GM21423 (cell line): Measurements from ENCODE around the gene MRPL36.
"Not testable (repeated sequence)": the region's sequence is repeated elsewhere in the genome, so short reads cannot be mapped to it uniquely, and the experiment has no call there.

Source experiments
- ATAC-seq: cut with Tn5 transposase; IDR thresholded peaks from one replicate; pipeline ENCODE4 v1.9.1; 2021; ENCODE audit warnings: mild to moderate bottlenecking, moderate library complexity; ENCODE audit not compliant: unreplicated experiment

Gene MRPL36

DNA sequence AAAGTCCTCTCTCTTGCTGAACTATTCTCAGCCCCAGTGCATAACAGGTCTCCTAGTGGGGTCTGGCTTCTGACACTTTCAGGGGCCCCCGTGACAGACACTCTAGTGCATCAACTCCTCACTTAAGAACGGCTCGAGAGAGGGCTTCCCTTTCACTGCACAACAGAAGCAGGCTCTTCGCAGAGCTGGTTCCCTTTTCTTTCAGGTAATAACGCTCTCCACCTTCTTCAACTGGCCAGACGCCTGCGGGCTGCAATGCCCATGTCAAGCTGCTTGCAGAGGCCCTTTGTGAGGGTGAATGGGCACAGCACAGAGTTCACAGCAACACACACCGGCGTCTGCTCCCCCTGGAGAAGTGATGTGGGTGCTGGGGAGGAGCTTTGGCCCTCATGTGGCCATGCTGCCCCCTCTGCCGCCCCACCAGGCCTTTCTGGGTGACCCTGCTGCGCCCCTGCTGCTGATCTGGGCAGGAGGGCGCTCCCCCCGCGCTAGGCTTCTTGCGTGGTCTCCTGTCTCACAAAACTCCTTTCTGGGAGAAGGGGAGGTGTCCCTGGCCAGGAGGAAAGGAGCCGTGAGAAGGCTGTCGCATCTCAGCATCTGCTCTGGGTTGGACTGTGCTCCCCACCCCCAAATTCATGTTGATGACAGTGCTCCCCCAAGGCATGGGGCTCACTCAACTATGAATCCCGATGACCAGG is 2.4 kb downstream of the MRPL36 start:
- no peak for ATAC-seq

DNA sequence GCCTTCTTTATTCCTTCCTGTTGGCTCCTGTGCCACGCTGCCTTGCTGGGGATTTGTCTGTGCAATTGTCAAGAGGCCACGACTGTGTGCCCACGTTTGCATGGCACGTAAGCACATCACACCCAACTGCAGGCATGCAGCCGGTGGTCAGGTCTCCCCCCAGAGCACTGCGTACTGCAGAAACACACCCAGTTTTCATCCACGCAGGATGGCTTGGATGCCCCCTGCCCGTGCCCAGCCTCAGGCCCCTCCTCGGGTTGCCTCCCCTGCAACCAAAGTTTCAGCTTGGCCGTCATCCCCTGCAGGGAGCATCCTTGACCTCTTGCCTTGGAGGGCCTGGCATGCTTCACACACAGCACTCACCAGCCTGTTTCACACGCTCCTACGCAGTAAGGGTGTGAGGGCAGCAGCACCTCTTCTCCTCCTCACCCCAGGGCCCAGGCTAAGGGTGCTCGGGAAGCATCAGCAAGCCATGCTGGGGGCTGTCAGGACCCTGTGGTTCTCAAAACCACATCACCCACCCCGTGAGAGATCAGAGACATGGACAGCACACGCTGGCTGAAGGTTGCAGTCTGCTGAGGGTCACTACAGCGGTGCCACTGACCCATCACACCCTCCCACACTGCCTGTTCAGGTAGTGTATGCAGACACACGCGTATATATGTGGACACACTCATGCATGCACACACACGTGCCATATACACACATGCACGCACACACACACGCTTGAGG is 3.1 kb downstream of the MRPL36 start:
- ATAC-seq = no peak

DNA sequence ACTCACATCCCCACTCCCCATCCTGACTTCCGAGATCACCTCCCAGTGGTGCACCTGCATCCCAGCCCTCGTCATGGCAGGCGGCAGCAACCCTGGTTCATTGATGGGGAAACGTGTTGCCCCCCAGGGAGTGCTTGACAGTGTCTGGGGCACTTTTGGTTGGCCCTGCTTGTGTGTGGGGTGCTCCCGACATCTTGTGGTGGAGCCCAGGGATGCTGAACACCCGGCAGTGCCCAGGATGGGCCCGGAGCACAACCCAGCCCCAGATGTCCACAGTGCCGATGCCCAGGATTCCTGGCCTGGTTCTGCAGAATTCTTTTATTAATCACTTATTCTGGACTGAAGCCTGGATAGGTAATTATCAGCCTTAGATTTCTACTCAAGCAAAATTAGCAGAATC is 3.7 kb downstream of the MRPL36 start:
- no peak for ATAC-seq

DNA sequence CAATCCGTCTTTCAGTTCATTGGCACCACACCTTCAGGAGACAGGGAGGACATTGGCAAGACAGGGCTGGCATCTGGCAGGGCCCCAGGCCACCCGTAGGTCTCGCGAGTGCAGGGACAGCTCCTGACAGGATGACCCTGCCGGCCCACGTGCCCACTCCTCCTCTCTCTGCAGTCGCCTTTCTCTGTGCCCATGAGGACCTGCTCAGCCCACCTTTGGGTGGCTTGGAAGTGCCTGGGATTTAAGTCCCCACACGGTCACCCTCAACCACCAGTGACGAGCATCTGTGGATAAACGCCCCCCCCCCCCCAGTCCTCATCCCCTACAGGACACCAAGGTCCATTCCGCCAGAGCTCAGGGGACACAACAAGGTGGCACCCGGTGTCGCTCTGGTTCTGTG is 4.1 kb downstream of the MRPL36 start:
- ATAC-seq = no peak

DNA sequence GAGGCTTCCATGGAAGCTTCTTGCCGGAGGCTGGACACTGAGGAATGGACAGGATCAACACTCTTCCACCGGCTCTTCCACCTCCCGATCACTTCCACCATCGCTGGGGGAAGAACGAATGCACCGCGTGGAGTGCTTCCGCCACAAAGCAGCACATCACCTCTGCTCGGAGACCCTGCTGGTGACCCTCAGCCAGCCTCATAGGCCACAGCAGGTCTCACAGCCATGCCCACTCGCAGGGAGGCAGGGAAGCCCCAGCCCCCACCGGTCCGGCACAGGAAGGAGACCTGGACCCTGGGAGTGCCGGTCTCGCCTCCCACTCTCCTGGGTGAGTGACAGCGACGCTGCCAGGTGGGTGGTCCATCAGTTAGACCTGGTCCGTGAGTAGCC is 4.7 kb downstream of the MRPL36 start:
- no peak for ATAC-seq

DNA sequence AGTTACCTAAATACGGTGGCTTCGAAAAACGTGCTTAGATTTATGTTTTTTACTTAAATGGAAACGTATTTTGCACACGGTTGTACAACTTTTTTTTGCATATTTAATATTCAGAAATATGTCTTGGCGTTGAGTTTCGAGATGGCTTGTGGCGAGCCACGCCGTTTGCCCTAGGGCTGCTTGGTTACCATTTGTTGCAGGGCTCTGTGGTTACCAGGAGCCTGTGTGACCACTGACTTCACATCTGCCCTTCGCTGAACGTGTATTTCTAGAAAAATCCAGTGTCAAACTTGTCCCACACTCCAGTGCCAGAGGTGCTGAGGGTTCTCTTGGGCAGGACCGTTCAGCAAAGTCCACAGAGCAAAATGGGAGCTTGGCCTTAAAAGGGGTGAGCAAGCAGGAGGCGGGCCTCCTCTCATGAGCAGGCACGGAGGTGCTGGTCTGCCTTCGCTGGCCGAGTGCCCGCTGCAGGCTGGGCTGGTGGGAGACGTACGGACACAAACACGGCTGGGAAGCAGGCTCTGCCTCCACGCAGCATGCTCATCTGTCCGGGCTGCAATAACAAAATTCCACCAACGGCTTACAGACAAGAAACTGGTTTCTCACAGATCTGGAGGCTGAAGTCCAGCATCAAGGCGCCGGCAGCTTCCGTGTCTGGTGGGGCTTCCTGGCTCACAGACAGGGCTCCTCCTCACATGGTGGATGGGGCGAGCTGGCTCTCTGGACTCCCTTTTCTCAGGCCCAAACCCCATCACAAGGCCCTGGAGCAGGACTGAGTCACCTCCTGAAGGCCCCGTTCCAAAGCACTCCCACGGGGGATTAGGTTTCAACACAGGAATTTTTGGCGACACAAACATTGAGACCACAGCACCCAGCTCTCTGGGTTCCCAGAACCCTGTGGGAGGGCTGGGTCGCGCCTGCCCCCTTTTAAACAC is 5.4 kb downstream of the MRPL36 start:
- no peak for ATAC-seq

DNA sequence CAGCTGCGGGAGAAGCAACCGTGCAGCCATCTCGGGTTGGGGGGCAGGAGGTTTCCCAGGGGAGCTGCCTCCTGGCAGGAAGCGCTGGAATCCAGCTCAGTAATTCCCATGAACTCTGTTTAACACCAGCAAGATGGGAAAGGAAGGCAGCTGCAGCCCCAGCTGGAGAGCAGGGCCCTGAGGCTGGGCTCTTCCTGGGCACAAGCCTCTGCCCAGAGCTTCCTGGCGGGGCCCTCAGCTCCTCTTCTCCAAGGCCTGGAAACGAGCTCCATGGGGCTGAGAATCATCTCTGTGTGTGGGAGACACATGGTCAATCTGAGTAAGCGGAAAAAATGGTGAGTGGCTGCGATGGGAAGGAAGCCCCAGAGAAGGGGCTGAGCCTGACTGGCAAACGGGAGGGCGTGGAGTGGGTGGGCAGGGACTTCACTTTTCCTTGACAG is 6.3 kb downstream of the MRPL36 start:
- ATAC-seq = no peak

DNA sequence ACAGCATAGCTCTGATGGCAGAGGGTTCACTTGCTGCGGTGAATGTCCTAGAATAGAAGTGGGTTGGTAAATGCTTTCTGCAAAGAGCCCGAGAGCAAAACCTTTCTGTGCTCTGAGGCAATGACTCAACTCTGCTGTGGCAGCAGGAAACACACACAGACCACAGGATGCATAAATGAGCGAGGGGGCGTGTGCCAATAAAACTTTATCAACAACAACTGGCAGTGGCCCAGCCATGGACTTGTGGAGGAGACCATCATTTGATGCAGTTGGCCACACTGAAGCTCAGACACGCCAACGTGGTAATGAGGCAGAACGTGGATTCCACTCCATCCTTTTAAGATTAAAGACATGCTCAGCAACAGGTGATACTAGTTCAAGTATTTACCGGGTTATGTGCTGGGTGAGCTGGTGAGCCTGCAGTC is 6.8 kb downstream of the MRPL36 start:
- ATAC-seq = peak; percentile 92

DNA sequence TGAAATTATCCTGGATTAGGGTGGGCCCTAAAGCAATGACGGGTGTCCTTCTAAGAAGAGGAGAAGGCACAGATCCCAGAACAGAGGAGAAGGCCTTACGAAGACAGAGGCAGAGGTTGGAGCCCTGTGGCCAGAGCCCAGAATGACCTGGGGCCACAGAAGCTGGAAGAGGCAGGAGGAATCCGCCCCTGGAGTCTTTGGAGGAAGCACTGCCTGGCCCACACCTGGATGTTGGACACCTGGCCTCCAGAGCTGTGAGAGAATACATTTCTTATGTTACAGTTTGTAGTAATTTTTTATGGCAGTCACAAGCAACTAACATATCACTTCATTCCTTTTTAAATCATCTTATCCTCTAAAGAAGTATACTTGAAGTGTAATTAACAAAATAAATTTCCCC is 8.5 kb downstream of the MRPL36 start:
- ATAC-seq = no peak

DNA sequence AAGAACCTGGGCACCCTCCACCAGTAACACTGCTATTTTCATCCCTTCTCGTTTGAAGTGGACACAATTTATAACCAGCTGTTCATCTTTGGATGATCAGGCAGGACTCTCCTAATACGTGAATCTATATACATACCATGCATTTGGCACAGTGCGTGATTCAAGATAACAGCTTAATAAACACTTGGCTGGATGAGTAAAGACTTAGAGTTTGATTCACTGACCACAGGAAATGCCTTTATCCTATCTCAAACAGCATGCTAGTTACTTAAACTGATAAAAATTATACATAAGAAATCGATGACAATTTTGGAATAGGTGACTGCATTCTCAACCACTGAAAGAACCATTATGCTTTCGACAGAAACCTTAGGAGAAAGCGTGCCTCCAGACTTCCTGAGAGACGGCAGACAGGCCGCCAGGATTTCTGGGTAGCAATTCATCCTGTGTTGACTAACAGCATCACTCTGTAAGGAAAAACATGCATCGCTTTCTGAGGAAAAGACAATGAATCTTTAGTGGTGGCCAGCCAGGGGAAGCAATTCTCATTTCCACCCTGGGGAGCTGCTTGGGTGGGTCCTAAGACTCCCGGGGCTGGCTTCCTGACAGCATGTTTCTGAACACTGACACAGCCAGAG is 9.7 kb downstream of the MRPL36 start:
- no peak for ATAC-seq

DNA sequence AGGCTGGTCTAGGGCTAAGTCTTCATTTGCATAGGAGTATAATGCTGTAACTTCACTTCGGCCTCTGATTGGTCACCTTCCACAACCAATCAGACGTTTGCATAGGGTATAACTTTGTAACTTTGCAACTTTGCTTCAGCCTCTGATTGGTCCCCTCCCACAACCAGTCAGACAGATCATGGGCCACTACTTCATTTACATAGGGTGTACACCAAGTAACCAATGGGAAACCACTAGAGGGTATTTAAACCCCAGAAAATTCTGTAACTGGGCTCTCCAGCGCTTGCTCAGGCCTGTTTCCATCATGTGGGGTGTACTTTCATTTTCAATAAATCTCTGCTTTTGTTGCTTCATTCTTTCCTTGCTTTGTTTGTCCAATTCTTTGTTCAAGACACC is 10.2 kb downstream of the MRPL36 start:
- not testable (repeated sequence) for ATAC-seq

DNA sequence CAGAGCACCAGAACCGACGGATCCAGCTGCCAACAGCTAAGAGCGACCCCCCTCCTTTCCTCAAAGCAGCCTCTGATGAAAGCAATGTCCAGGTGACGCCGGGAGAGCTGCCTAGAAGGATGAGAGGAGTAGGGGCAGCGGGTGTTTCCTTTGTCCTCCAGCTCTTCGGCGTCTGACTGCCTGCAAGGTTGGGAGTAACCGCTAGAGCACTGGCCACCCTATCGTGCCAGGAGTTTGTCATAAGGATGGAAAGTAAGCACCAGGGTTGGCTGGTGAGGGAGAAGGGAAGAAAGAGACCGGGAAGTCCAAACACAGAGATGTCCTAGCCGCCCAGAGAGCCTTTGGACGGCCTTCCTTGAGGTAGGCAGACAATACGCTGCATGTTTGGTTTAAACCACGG is 10.8 kb downstream of the MRPL36 start:
- ATAC-seq = no peak

DNA sequence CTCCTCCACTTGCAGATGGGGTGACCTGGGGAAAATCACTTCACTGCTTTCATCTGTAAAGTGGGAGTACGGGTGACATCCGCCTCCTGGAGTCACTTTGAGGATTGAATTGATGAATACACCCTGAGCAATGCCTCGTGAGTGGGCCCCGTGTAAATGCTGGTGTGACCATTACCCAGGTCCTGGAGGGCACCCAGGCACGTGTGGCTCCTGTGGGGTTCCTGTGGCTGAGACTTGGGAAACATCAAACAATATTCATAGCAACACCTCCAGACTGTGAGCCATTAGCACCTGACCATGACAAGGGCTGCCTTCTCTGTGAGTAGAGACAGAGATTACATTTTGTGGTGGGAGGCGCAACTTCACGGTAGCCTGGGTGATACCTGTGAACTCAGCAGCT is 11.4 kb downstream of the MRPL36 start:
- ATAC-seq = no peak

DNA sequence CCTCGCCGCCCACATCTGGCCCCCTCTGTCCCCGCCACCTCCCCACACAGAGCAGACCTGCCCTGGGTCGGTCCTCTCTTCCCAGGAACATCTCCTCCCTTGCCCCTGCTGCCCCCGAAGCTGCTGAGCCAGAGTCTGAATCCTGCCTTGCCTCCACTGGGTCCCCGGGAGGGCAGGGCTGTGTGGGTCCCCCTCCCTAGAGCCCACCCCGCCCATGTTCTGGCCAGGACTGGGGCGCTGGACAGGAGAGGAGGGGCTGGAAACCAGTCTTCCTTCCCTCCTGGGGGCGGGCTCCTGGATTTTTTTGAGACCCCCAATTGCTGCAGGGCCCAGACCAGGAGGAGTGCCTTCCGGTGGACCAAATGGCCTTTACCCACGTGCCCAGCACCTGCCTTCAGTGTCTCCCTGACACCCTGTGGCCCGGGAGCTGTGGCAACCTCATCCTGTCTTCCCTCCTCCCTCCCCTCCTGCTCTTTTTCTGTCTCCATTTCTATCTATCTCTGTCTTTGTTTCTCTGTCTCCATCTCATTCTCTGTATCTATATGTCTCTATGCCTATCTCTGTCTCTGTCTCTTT is 12.1 kb downstream of the MRPL36 start:
- ATAC-seq = no peak

DNA sequence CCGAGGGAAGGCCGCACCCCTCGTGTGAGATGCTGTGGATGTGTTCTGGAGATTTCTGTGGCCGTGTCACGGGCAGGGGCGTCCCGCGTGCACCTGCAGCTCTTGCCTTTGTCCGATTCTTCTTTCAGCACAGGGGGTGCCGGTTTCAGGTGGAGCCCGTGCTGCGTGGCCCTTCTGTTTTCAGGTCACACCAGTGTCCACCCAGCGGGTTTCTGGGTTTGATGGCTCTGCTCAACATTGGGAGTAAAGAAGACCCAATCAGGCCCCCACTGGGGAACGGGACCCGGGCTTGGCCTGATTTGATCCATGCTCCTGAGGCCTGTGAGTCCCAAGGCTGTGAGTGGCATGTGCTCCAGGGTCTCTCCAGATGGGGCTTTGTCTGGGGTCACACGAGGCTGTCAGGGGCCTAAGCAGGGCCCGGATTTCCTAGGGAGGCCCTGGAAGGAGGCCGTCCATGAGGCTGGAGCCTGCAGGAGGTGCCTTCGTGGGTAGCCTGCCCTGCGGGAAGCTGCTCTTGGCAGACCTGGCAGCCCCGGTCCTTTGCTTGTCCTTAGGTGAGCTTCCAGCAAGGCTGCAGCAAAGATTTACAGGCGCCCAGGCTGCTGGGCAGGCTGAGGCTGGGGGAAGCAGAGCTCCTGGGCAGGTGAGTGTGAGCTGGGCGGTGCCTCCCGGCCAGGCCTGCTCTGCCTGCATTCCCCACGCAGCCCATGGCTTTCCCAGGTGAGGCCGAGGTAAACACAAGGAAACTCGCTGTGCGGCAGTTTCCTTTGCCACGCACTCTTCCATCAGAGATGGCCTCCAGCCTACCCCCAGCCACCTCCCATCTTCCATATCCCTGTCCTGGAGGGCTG is 12.8 kb downstream of the MRPL36 start:
- ATAC-seq = no peak

DNA sequence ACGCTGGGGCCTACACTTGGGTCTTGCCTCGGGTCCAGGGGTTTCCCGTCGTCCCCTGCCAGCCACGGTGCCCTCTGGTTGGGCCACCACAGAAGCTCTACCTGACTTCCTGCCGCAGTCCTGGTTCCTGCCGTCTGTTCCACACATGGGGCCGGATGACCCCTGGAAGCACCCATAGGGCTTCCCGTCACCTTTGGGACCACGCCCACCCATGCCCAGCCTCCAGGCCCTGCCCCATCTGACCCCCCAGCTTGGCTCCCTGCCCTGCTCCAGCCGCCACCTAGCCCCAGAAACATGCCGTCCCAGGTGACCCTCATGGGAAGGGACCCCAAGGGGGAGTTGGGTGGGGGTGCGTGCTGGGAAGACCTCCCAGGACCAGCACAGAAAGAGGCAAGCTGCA is 13.7 kb downstream of the MRPL36 start:
- no peak for ATAC-seq

DNA sequence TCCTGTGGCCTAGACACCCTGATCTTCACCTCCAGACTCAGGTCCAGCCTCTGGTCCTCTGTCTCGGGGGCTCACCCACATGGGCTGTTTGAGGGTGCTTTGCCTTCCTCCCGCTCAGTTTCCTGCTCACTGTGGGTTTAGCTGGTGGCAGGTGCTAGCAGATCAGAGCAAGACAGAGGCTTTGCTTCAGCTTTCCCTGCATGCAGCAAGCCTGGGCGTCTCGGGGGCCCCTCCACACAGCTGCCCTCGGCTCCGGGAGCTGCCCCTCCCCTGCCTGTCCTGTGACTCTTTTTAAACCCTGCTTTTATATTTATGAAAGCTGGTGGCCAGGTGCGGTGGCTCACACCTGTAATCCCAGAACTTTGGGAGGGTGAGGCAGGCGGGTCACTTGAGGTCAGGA is 14.6 kb downstream of the MRPL36 start:
- no peak for ATAC-seq

DNA sequence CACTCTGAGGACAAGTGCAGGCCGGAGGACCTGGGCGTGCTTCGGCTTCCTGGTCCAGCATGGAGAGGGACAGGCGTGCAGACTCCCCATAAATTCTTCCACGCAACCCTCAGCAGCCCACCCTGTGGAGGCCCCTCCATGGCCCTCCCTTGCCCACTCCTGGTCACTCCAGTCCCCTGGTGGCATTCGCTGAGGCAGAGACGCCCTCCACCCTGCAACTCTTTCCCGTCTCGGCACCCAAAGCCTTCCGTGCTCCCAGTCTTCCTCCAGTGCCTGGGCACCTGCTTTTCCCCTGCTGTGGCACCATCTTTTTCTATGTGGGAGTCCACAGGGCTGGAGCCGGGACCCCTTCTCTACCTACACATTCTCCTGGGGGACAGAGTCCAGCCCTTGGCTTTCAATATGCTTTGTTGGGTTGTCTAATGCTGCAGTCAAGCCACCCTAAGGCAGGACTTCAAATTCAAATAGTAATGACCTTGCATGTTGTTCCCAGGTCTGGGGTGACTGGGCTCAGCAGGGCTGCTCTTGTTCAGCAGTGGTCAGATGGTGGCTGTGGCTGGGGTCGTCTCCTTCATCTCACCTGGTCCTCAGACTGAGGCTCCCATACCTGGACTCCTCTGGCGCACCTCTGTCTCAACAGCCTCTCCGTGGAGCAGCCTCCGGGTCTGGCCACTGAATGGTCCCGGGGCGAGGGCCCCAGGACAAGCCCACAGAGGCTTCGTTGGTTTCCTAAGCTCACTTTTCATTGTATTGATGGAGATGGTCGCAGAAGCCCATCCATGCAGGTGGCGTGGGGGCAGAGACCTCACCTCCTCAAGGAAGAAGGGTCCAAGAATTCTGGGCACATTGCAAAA is 15.2 kb downstream of the MRPL36 start:
- ATAC-seq = no peak

DNA sequence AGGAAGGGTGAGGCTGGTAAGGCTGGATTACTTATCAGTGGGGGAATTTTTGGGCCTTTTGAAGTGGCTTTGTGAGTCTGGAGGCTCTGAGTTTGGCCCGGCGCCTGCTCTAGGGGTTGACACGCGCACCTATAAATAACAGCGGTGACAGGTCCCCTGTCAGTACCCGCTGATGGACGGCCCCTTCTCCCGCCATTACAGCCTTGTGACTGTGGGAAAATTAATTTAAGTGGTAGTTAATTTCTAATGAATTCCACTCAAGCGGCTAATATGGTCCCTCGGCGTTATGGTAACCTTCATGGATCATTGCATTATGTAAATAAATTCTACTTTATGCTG is 16.5 kb downstream of the MRPL36 start:
- peak; percentile 75 for ATAC-seq
